Medulla oblongata (tissue), 1 donor: ENCODE results near the gene ZNF658.
A peak's percentile ranks its signal among the peaks of the same experiment; 100 is the strongest.
"Not testable (repeated sequence)": the region's sequence is repeated elsewhere in the genome, so short reads cannot be mapped to it uniquely, and the experiment has no call there.

ENCODE experiments used
- DNase-seq: peaks from one replicate; pipeline ENCODE4 v3.0.0-alpha.2; 2015; ENCODE audit errors: extremely low spot score

Gene ZNF658

DNA sequence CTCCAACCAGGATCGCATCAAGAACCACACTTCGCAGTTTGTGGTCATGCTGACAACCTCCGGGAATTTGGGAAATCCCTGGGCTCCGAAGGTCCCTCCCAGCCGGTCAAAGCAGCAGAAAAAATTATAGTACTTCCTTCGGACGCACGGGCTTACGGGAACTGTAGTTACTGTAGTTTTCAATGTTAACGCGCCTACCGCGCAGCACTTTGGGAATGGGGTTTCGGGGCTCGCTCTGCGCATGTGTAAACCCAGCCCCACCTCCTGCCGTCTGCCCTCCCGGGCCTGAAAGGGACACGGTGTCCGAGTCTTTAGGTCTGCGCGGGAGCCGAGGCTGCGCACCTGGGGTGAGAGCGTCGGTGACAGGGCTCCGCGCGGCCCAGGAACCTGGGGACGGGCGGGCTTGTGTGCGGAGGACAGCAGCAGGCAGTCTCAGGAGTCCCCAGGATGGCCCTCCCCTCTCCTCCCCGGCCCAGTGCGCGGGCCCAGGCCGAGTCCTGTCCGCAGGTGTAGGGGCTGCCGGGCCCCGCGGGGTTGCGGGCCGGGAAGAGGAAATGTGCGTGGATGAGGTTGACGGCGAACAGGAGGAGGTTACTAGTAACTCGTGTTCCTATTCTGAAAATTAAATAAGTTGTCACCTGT lies at the start of gene ZNF658:
Gene ZNF658 (plus strand): TSS at position 236 of the 642 bp plus-strand sequence. CDS start 2,837 bp downstream, outside the sequence.
- peak; percentile 79 for DNase-seq

DNA sequence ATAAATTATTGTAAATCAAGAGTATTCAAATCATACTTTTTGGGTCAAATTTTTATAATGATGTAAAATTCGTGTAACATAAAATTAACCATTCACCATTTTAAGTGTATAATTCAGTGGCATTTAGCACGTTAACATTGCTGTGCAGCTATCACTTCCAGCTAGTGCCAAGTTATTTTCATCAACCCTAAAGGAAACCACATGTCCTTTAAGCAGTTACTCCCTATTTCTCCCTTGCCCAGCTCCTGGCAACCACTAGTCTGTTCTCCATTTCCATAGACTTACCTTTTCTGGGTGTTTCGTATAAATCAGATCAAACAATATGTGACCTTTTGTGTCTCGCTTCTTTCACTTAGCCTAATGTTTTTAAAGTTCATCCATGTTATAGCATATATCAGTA lies 38.8 kb upstream of the ZNF658 start:
- not testable (repeated sequence) for DNase-seq

DNA sequence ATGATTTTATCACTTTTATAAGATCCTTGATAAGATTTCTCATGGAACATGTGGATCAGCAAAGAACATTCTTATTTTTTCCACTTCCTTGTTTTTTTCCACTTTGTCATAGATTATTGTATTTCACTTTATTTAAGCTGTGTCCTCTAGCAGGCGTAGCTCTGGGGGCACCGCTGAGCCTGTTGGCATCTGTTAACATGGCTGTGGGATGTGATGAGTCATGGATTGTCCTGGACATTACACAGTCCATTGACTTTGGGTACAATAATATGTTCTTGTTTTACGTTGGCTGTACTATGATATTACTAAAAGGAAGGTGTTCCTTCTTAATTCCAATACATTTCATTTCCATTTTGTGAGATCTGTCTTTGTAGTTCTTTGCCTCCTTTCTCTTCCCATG lies 31.9 kb upstream of the ZNF658 start:
- DNase-seq, result not testable (repeated sequence)

- not testable (repeated sequence) for DNase-seq
Observed at GRCh38 chr9:66880605-66881004, 19.9 kb upstream of the ZNF658 start.

GRCh38 chr9:66881847-66882246 lies 18.7 kb upstream of the ZNF658 start:
- not testable (repeated sequence) for DNase-seq

- DNase-seq, result not testable (repeated sequence)
Observed at GRCh38 chr9:66890334-66890733, 10.2 kb upstream of the ZNF658 start.

DNA sequence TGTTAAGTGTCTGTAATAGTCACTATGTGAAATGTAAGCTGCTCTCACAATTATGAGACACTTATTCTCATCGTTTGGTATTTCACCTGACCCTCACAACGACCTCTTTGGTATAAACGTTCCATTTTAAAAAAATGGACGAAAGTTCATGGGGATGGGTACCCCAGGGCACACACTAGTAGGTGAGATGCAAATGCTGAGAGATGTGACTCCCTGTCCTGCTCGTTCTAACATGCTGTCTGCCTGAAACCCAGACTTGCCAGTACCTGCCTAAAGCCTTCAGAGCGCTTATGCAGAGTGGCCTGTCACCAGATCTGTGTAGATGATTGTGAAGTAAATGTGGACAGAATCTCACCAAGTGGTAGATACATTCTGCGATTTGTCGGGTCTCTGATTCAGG lies 616 bp downstream of the ZNF658 start:
- not testable (repeated sequence) for DNase-seq

DNA sequence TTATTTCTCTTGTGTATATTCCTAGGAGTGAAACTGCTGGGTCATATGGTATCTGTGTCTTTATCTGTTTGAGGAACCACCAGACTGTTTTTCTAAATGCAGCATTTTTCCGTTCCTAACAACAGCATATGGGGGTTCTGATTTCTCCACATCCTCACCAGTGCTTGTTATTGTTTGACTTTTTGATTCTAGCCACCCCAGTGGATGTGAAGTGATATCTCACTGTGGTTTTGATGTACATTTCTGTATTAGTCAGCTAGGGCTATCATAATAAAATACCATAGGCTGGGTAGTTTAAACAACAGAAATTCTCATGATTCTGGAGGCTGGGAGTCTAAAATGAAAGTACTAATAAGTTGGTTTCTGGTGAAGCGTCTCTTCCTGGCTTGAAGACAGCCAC lies 9.0 kb downstream of the ZNF658 start:
- DNase-seq, result not testable (repeated sequence)

DNA sequence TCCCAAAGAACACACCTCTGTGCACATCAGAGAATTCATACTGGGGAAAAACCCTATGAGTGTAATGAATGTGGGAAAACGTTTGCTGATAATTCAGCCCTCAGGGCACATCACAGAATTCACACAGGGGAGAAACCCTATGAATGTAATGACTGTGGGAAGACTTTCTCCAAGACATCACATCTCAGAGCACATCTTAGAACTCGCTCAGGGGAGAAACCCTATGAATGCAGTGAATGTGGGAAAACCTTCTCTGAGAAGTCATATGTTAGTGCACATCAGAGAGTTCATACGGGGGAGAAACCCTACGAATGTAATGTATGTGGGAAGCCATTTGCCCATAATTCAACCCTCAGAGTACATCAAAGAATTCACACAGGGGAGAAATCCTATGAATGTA lies 19.5 kb downstream of the ZNF658 start:
- DNase-seq, result not testable (repeated sequence)

GRCh38 chr9:66936194-66936870 lies 35.8 kb downstream of the ZNF658 start:
- DNase-seq, result not testable (repeated sequence)

GRCh38 chr9:66937662-66938061 lies 37.1 kb downstream of the ZNF658 start:
- not testable (repeated sequence) for DNase-seq

GRCh38 chr9:66938322-66938721 lies 37.8 kb downstream of the ZNF658 start:
- DNase-seq, result not testable (repeated sequence)

DNA sequence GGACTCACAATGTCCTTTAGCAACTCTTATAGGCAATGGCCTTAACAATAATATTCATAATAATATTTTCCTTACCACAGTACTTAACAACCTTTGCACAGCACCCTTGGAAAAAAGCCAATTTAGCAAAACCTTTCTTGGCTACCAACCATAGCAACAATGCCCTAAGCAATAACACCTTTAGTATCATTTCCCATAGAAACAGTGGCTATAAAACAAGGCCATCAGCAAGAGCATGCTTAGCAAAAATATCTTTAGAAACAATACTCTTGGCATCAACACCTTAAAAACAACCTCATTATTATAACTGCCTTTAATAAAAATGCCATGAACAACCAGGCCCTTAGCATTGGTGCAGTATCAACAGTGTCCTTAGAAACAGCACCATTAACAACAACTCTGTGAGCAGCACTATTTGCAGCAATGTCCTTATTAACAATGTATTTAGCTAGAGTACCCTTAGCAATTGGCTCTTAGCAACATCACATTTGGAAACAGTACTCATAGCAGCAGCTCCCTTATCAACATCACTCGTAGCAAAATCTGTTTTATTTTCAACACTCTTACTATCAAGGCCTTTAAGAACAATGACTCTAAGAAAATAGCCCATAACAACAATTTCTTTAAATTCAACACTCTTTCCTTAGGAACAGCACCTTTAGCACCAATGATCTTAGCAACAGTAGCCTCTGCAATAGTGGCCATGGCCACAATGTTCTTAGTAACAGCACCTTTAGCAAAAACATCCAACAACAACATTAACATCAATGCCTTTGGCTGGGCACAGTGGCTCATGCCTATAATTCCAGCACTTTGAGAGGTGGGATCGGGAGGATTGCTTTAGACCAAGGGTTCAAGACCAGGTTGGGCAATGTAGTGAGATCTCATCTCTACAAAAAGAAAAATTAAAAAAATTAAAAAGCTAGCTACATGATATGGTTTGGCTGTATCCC lies 39.6 kb downstream of the ZNF658 start:
- not testable (repeated sequence) for DNase-seq

DNA sequence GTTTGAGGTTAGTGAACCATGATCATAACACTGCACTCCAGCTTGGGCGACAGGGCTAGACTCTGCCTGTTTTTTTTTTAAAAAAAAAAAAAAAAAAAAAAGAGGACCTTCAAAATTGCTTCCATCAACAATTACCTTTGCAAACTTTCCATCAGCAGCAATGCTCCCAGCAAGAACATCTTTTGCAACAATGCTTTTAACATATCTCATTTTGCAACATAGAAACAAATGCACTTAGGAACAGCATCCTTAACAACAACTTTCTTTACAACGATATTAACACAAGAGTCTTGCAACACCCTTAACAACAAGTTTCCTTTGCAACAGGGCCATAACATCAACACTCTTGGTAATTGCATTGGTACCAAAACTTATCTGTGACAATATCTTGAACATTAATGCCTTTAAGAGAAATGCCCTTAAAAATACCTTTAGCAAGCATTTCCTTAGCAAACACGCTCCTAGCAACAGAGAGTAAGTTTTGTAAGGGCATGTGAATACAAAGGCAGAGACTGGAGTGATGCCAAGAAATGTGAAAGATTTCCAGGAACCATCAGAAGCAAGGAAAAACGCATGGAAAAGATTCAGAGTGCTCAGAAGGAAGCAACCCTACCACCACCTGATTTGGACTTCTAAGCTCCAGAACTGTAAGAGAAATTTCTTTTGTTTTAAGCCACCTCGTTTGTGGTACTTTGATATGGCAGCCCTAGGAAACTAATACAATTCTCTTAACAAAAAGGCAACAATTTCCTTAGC lies 42.1 kb downstream of the ZNF658 start:
- DNase-seq, result not testable (repeated sequence)

GRCh38 chr9:66952576-66952975 lies 52.1 kb downstream of the ZNF658 start:
- not testable (repeated sequence) for DNase-seq
